NCI-H524 treated with DMSO at 0.1 percent for 48 hours (cell line): Measurements from ENCODE around the gene ATP11B.

ENCODE experiments used
- DNase-seq: peaks from one replicate; lab custom pipeline; 2025; lab: John Stamatoyannopoulos, UW

The ATP11B gene

DNA sequence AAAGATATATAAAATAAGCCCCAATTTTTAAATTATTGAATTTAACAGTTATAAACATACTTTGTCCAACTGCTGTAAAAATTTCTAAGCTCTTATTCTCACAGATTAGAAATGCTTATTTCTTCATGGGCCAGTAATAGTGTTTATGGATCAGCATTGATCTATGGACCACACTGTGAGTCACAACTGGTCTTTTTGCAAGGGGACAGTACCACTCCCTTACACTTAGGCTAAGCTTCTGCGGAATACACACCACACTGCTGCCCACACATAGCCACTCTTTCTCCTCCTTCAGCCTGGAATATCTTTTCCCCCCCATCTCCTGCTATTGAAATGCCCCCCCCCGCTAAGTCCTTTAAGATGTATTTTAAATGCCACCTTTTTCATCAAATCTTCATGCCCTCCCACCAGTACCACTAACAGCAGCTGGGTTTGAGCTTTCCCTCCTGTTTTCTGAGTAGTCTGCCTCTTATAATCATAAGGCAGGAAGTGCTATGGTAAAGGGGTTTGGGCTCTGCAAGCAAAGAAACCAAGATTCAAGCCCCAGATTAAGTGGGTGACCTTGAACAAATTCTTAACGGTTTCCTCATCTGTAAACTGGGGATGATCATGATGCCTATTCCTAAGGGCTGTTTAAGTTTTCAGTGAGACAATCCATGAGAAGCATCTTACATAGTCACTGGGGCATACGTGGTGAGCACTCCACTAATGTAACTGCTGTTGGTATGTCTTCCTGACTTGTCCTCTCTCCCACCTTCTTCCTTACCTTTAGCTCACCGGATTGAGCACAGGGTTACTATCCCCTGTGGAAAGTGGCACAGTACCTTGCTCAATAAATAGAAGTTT, 117.9 kb downstream of the ATP11B start:
- DNase-seq: no peak

DNA sequence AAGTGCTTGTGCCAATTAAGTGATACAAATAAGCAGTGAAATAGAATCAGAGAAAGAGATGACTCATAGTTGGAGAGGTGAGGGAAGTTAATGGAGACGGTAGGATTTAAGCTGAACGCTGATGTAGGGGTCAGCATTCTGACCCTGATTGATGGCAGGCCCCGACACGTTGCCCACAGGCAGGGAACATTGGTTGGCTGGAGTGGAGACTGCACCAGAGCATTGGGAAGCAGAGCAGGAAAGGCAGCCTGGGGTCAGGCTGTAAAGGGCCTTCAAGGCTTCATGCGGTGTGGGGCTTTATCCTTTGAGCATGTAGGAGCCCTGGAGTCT, 118.4 kb downstream of the ATP11B start:
- DNase-seq: no peak

DNA sequence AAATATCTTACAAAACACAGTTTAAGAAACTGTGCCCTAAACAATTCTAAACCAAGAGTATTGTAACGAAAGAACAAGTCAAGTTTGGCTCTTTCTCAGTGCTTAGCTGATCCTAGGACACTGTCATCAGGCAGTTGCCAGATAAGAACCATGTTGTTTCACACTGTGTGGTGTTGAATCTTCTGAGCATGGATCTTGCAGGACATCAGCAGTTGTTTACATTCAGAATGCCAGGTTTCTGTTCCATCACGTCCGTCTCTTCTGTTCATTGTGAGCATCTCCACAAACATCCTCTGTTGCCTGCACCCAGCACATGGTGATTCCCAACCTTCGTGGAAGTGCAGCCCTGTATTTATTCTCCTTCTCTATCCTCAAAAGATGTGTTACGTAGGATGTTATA, 119.2 kb downstream of the ATP11B start:
- no peak for DNase-seq

DNA sequence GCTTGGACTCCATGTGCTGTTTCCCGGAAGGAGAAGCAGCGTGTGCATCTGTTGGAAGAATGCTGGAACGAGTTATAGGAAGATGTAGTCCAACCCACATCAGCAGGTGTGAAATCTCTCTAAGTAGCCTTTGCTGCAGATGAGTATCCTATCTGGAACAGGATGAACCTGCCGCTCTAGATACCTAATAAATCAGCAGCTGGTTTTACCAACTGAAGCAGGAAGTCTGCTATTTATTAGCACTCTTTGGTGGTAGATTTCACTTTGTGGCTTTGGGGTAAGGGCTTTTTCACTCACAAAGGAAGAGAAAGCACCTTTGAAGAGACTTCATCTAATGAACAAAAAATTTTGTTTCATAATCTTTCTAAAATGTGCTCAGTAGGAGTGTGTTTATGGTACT, 120.6 kb downstream of the ATP11B start:
- no peak for DNase-seq

DNA sequence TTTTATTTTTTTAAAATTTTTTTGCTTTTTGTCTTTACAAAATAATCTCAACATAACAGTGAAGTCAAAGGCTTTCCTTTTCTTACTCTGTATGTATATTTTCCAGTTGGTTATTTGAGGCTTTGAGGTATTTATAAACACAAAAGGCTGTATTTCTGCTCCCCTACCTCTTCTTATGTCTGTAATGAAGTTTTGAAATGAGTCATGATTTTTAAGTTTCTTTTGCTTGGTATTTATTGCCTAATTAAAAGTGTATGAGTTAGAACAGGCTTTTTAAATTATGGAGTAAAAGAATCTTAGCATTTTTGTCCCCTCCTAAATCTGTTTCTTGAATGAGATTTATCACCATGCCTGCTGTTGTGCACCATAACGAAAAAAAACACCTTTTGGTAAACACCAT, 121.0 kb downstream of the ATP11B start:
- no peak for DNase-seq

DNA sequence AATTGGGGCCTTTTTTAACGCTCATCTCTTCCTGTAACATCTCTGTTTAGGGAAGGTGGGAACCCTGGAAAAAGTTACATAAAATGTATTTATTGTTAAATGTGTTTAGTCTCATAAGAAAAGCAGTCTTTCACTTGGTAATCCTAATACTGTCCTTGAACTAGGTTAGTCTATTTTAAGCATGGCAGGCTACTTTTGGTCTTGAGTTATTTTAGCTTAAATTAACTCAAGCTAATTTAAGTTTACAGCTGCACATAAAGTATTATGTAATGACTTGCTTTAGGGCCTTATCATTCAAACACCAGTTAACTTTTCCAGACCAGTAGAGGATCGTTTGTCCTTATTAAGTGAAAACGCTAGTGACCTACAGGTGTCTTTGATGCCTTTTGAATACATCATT, 123.8 kb downstream of the ATP11B start:
- DNase-seq: no peak

DNA sequence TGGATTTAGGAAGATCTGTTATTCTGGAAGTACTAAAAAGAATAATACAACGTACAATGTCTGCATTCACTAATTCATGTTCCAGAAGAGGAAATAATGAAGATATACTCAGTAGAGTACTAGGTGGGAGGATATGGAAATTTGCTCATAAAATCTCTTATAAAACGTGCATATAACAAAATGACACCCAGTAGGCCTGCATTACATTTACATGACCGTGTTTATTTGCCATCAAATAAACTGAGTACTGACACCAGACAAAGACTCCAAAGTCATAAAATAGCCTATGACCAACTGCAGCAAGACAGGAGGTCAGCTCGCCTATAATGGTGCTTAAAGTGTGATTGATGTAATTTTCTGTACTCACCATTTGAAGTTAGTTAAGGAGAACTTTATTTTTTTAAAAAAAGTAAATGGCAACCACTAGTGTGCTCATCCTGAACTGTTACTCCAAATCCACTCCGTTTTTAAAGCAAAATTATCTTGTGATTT, 126.6 kb downstream of the ATP11B start:
- DNase-seq: no peak

DNA sequence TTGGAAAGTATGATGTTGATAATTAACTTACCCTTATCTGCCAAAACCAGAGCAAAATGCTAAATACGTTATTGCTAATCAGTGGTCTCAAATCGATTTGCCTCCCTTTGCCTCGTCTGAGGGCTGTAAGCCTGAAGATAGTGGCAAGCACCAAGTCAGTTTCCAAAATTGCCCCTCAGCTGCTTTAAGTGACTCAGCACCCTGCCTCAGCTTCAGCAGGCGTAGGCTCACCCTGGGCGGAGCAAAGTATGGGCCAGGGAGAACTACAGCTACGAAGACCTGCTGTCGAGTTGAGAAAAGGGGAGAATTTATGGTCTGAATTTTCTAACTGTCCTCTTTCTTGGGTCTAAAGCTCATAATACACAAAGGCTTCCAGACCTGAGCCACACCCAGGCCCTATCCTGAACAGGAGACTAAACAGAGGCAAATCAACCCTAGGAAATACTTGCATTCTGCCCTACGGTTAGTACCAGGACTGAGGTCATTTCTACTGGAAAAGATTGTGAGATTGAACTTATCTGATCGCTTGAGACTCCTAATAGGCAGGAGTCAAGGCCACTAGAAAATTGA, 127.3 kb downstream of the ATP11B start:
- no peak for DNase-seq

DNA sequence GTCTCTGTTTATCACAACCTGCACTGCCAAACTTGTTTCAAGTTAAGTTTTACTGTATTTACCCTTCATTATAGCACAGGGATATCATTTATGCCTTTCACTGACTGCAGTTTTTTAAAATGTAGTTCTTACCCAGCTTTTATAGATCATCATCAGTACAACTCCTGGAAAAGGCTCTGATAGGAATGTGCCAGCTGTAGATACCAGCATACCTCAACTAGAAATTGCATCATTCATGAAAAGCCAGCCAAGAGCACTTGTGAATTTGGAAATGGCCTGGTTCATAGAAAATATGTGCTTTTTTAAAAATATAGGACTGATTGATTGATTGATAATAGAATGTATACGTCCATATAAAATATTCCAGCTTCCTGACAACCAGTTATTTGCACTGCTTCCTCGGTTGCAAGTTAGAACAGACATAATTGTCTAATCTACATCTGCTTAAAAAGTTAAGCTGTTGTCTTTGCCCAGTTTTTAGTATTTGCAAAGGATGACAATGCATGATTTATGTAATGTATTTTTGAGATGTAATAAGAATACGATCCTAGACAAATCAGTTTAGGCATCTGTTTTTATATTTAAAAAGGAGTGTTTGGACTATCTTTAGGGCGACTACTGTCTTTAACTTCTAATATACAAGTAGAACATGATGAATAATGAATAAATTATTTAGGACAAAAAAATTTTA, 128.5 kb downstream of the ATP11B start:
- no peak for DNase-seq

DNA sequence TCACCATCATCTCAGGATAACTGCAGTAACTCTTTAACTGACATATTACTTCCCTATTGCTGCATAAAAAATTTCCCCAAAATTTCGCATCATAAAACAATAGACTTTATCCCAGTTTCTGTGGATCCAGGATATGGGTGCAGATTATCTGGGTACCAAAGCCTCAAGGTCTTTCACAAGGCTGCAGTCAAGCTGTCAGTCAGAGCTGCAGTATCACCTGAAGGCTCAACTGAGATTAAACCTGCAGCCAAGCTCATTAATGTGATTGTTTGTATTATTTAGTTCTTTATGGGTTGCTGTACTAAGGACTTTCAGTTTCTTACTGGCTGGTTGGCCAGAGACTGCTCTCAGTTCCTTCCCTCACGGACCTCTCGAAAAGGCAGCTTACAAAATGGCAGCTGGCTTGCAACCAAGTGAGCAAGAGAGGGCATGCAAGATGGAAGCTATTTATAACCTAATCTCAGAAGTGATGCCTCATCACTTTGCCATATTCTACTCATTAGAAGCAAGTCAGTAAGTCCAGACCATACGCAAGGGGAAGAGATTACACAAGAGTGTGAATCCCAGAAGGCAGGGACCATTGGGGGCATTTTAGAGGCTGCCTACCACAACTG, 132.1 kb downstream of the ATP11B start:
- no peak for DNase-seq

DNA sequence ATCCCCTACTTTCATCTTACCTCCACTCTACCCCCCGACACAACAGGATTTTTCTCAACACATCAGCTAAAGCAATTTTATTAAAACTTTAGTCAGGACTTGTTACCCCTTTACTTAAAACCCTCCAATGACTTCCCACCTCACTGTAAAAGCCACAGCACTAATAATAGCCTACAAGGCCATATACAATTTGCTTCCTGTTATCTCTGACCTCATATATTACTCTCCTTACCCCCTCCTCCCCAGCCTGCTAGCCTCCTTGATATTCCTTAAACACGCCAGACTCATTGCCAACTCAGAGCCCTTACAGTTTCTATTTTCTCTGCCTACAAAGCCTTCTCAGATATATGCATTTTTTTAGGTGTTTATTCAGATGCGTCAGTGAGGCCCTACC, 132.6 kb downstream of the ATP11B start:
- DNase-seq: no peak

DNA sequence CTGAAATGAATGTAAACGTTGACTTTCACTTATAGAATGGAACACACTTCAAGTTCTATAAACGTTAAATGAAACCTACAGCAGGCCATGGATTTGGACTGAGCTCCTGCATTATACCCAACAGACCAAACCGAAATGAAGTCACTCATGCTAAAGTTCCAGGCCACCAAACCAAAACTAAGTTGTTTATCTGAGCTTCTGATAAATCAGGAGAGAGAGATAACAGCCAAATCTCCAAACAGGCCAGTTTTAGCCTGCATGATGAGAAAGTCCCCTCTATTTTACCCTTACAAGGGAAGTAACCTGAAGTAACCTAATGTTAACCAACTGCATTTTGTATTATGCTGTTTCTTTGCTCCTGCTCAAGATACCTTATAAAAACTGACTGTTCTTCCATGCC, 142.5 kb downstream of the ATP11B start:
- DNase-seq: no peak

DNA sequence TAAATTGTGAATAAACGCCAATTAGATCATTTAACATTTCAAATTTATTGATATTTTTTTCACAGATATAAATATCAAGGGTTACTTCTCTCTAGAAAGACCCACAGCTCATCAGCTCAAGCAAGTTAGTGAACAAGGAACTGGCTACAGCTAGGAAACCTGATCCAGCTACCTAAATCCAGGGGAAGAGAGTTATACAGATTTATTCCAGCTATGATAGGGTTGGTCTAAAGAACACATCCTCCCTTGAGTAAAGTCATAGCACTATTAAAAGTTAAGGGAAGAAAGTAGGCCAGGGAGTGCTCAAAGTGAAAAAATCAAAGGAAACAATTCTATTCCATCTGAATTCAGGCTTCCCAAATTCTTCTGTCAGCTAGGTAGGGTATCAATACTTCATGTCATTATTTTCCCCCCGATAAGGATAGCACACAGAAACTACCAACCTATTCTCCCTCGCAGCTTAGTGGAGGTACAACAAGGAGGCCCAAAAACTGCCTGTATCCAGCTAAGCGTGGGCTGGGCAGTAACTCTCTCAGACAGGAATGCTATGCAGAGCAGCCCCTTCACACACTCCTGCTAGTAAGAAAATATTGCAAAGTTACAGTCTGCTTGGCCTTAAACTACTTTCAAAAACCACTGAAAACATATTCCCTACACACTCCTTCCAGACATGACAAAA, 143.1 kb downstream of the ATP11B start:
- no peak for DNase-seq

DNA sequence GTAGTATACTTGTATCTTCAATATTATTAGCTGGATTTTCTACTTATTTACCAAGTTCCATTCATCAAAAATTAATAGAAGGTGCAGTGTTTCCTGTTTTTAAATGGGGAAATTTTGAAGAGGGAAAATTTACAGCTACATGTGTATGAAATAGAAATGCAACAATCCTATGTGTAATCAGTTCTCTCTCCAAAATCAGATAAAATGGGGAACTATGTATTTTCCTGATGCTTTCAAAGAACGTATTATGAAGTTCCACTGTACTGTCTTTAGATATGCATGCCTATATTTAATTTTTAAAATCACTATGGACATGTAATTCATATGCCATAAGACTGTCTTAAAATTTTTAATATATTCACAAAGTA, 143.6 kb downstream of the ATP11B start:
- no peak for DNase-seq

DNA sequence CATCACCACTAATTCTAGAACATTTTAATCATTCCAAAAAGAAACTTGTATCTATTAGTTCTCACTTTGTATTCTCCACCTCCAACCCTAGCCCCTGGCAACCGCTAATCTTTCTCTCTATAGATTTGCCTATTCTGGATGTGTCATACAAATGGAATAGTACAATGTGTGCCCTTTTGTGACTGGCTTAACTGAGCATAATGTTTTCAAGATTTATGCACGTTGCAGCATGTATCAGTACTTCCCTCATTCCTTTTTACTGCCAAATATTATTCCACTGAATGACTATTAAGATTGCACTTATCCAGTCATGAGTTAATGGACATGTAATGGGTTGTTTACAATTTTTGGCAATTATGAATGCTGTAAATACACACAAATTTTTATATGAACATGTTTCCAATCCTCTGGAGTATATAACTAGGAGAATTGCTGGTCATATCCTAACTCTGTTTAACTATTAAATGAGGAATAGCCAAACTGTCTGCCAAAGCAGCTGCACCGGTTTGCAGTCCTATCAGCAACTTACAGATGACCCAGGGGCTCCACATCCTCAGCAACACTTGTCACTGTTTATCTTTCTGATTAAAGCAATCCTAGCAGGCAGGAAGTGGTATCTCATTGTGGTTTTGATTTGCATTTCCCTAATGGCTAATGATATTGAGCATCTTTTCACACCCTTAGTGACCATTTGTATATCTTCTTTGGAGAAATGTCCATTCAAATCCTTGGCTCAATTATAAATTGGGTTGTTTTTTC, 144.2 kb downstream of the ATP11B start:
- no peak for DNase-seq

DNA sequence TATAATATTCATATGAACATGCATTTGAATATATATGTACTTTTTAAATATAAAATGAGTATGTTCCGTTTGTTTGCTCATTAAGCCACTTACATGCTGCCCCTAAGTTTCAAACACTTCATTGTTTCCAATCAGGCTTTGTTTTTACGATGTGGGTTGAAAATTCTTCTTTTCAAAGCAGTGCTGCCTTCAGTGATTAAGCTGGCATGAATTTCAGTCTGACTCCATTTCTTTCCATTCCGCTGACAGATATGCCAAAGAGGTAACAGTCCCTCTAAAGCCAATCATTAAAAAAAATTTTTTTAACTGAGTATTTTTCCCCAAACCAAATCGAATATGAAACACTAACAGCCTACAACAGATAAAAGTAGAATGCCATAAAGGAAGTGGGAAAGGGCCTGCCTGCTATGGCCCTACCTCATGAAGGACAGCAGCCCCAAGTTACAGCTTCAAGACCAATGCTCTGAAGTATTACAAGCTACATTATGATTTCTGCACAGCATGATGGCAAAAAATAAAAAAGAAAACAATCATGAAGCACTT, 147.0 kb downstream of the ATP11B start:
- DNase-seq: no peak

DNA sequence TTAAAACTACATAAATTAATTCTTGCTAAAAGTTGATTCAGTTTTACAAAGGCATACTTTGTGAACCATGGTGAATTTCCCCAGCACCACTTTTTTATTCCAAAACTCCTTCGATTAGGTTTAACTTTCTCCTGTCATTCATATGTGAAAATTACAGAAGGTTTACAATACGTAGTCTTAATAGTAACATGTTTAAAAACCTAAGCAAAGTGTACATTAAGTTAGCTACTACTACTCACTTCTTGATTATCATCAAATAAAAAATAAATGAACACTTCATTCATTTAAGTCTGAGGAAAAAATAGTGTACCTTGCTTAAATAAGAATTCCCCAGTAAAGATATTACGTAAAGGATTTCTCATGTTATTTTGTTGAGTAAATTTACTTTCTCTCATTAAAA, 148.4 kb downstream of the ATP11B start:
- no peak for DNase-seq

DNA sequence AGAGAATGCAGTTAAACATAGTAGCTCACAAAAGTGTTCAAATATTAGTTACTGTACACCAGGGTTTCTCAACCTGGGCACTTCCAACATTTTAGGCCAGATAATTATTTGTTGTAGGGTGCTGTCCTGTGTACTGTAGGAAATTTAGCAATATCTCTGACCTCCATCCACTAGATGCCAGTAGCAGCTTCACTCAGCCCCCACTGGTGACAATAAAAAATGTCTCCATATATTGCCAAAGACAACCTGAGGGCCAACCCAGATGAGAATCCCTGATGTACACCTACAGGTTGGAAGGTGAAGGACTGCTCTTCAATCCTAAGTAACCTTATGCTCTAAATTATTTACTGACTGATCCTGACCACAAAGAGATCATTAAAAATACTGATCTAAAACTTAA, 154.6 kb downstream of the ATP11B start:
- DNase-seq: no peak

DNA sequence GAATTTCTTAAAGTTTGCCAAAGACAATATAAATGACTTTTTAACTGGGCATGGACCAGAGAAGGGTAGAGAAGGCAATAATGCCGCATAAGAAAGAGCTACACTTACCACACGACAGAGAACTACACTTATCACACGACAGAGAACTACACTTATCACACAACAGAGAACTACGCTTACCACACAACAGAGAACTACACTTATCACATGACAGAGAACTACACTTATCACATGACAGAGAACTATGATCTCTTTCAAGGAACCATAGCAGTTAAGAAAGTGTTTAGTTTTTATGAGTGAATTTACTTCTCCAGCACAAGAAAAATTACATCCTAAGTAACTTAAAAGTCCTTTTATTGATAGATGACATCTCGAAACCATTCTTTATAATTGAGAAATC, 155.0 kb downstream of the ATP11B start:
- no peak for DNase-seq

DNA sequence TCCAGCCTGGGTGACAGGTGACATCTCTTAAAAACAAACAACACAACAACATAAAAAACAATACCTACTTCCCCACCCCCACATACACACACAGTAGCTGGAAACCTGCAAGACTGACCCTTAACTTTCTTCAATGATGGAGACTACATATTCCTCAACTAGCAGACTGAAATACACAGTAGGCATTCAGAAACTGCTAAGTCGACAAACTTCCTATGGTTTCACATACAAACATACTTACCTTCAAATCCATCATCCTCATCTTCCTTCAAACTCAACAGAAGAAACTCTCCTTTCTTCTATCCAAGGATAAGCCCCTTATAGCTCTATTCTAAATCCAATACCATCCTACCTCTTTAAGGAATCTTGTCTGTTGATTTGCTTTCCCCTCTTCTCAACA, 156.4 kb downstream of the ATP11B start:
- DNase-seq: no peak

DNA sequence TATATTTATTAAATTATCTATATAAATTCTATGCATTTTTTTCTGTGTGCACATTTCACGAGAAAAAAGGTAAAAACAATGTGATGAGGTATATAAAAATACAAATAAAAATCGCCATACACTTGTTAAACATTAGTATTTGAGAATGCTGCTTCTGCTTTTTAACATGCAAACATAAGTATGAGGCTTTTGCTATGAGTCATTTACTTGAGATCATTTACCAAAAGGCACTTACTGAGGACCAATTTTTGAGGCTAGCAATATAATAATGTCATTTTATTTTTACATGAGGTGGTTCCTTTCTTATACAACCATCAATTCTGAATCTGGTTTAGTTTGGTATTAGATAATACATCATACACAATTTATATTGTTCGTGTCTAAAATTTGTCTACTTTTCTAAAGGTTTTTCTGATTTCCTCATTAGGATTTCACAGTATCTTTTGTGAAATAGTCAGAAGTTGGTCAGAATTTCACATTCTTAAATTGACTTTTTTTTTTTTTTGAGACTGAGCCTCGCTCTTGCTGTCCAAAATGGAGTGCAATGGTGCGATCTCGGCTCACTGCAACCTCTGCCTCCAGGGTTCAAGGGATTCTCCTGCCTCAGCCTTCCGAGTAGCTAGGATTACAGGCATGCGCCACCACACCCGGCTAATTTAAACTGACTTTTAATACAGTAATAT, 161.4 kb downstream of the ATP11B start:
- no peak for DNase-seq
